ENCODE data around the gene SEPTIN11.

The SEPTIN11 gene

GRCh38 chr4:76981644-76982043 lies 32.1 kb downstream of the SEPTIN11 start:
- no peak for DNase-seq

- DNase-seq, result peak; percentile 17
These were observed 33.4 kb downstream of the SEPTIN11 start for GRCh38 chr4:76982638-76983584.

GRCh38 chr4:76984127-76984526 lies 34.6 kb downstream of the SEPTIN11 start:
- DNase-seq, result peak; percentile 4

- DNase-seq, result peak; percentile 2
These were observed 35.2 kb downstream of the SEPTIN11 start for GRCh38 chr4:76984788-76985211.

- DNase-seq, result no peak
These were observed 37.6 kb downstream of the SEPTIN11 start for GRCh38 chr4:76987153-76987591.

GRCh38 chr4:76987685-76988084 lies 38.1 kb downstream of the SEPTIN11 start:
- DNase-seq, result peak; percentile 16

- no peak for DNase-seq
These were observed 40.0 kb downstream of the SEPTIN11 start for GRCh38 chr4:76989391-76990061.

- no peak for DNase-seq
These were observed 40.9 kb downstream of the SEPTIN11 start for GRCh38 chr4:76990288-76991080.

GRCh38 chr4:76991161-76991660 lies 41.7 kb downstream of the SEPTIN11 start:
- DNase-seq, result no peak

GRCh38 chr4:76993787-76994641 lies 44.5 kb downstream of the SEPTIN11 start:
- peak; percentile 48 for DNase-seq

- no peak for DNase-seq
These were observed 46.2 kb downstream of the SEPTIN11 start for GRCh38 chr4:76995776-76996175.

- DNase-seq, result peak; percentile 73
These were observed 46.9 kb downstream of the SEPTIN11 start for GRCh38 chr4:76996445-76996844.

GRCh38 chr4:76997077-76997476 lies 47.5 kb downstream of the SEPTIN11 start:
- peak; percentile 43 for DNase-seq

- DNase-seq, result no peak
These were observed 48.0 kb downstream of the SEPTIN11 start for GRCh38 chr4:76997532-76997931.

GRCh38 chr4:76998251-76998901 lies 48.8 kb downstream of the SEPTIN11 start:
- no peak for DNase-seq

All from NCI-H69 (cell line).